Activated naive CD8-positive, alpha-beta T cell treated with anti-CD3 and anti-CD28 coated beads, Interleukin-2, amount 10 ng/mL, durations not matched to agents 7 days and 5 days (primary cell): ENCODE measurements around the gene ZNF587. TPM values are rescaled to one million over a fixed set of nuclear protein-coding genes. Genes with fewer than 3 reads are reported as not detected.

Experiments used
- ATAC-seq: fragments of 150-1000 bp; cut with Tn5 transposase; one replicate; pipeline ENCODE4 v1.10.0; 2021; ENCODE audit warnings: low read depth, moderate library complexity
- POLR2A ChIA-PET: fragments of 350-600 bp; sonication (Branson Sonifier 250); formaldehyde crosslinking; loops from one replicate; lab custom pipeline; 2021; ENCODE audit warnings: antibody characterized with exemption; lab: Charles Lee
- DNase-seq: peaks from one replicate; pipeline ENCODE4 v3.0.0; 2021
- H3K27ac Mint-ChIP-seq: one replicate; pipeline ENCODE4 v1.8.0; 2022; ENCODE audit warnings: mild to moderate bottlenecking, mixed read lengths
- H3K27me3 Mint-ChIP-seq: one replicate; pipeline ENCODE4 v1.8.0; 2022; ENCODE audit warnings: mild to moderate bottlenecking, moderate library complexity, mixed read lengths
- H3K36me3 Mint-ChIP-seq: one replicate; pipeline ENCODE4 v1.8.0; 2021; ENCODE audit warnings: mild to moderate bottlenecking, mixed read lengths
- H3K4me1 Mint-ChIP-seq: one replicate; pipeline ENCODE4 v1.8.0; 2021; ENCODE audit warnings: mixed read lengths
- H3K4me3 Mint-ChIP-seq: one replicate; pipeline ENCODE4 v1.8.0; 2022; ENCODE audit warnings: mild to moderate bottlenecking, moderate library complexity, mixed read lengths
- H3K9me3 Mint-ChIP-seq: one replicate; pipeline ENCODE4 v1.8.0; 2021; ENCODE audit warnings: mixed read lengths
- total RNA-seq, 2 experiments: library from RNA; stranded (reverse); gene quantifications; one replicate each; pipeline ENCODE4 v1.2.3, GENCODE V29; 2021

The ZNF587 gene
- total RNA-seq, 2 experiments from 2014 or later: 46.6 to 52.7 TPM

GRCh38 chr19:57914531-57914930 is 64.9 kb downstream of the ZNF587 start:
- Mint-ChIP-seq H3K4me1 (peaks cover 20% of the 10 kb centered on the region), H3K27ac (no peak overlapping the region), H3K36me3 (peaks cover 69% of the 10 kb centered on the region), H3K4me3 (peak overlapping the region; percentile 18), H3K9me3 (peaks cover 24% of the 10 kb centered on the region), H3K27me3 (no peaks in the 10 kb centered on the region)
- ATAC-seq (no peak), DNase-seq (no peak)
- POLR2A ChIA-PET: interaction anchor here (0.6 kb wide), 1 partner anchor 578 kb away, joined by 3 read pairs; no protein-coding TSS in a partner anchor

Other genes starting within 250 kb of the ZNF587 start
- 10 to 100 TPM; 14.0 to 14.2 TPM for gene ZNF530, start 250.0 kb upstream of the ZNF587 start, total RNA-seq
- gene ZNF134, start 235.6 kb upstream of the ZNF587 start, total RNA-seq: 10 to 100 TPM; 29.7 to 34.3 TPM
- 10 to 100 TPM; 30.6 to 33.6 TPM for gene ZNF211, start 216.7 kb upstream of the ZNF587 start, total RNA-seq
- gene ZSCAN4, start 180.9 kb upstream of the ZNF587 start, total RNA-seq: not detected
- gene ZNF551, start 167.9 kb upstream of the ZNF587 start, total RNA-seq: 10 to 100 TPM; 18.1 to 21.3 TPM
- gene ZNF154, start 140.7 kb upstream of the ZNF587 start, total RNA-seq: 10 to 100 TPM; 14.9 to 17.3 TPM
- 10 to 100 TPM; 22.4 to 23.7 TPM for gene ZNF671, start 122.2 kb upstream of the ZNF587 start, total RNA-seq
- gene ZNF776, start 103.0 kb upstream of the ZNF587 start, total RNA-seq: 10 to 100 TPM; 27.9 to 29.0 TPM
- gene ZNF586, start 80.2 kb upstream of the ZNF587 start, total RNA-seq: 10 to 100 TPM; 29.0 to 29.2 TPM
- gene ZNF552, start 34.9 kb upstream of the ZNF587 start, total RNA-seq: 10 to 100 TPM; 10.8 to 13.6 TPM
- gene ZNF587B, start 19.6 kb upstream of the ZNF587 start, total RNA-seq: 10 to 100 TPM; 19.1 to 21.0 TPM
- gene ZNF814, start 39.2 kb downstream of the ZNF587 start, total RNA-seq: 10 to 100 TPM; 38.4 to 43.3 TPM
- gene ZNF417, start 66.7 kb downstream of the ZNF587 start, total RNA-seq: 10 to 100 TPM; 35.8 to 36.5 TPM
- 10 to 100 TPM; 14.8 to 16.8 TPM for gene ZNF418, start 85.5 kb downstream of the ZNF587 start, total RNA-seq
- gene ZNF256, start 97.8 kb downstream of the ZNF587 start, total RNA-seq: 10 to 100 TPM; 16.0 to 18.8 TPM
- gene C19orf18, start 124.7 kb downstream of the ZNF587 start, total RNA-seq: under 1 TPM; 0.79 to 0.91 TPM
- 10 to 100 TPM; 21.3 to 22.2 TPM for gene ZNF606, start 153.0 kb downstream of the ZNF587 start, total RNA-seq
- not detected for gene ZSCAN1, start 184.2 kb downstream of the ZNF587 start, total RNA-seq
- 1 to 10 TPM; 3.8 TPM for gene ZNF135, start 209.4 kb downstream of the ZNF587 start, total RNA-seq
- 10 to 100 TPM; 56.6 to 58.1 TPM for gene ZSCAN18, start 248.4 kb downstream of the ZNF587 start, total RNA-seq